Peyer's patch (tissue), 4 donors: ENCODE results near the gene PDE4D.

Experiments used
- POLR2A ChIP-seq, 2 donors: fragments of 450-650 bp; IDR thresholded peaks; one replicate each; pipeline ENCODE4 v1.5.1; 2017; ENCODE audit warnings: antibody characterized with exemption in 2 of 2, mild to moderate bottlenecking in 2 of 2, moderate library complexity in 2 of 2
- TF ChIP-seq, protein P1 (sequence below), 6 experiments: fragments of 450-650 bp in 4 of 6; fragments of 200-600 bp in 2 of 6; sonication (generic) in 1 of 6; IDR thresholded peaks; one replicate each; pipeline ENCODE4 v1.5.1; 2017 to 2019; ENCODE audit warnings: antibody characterized with exemption in 6 of 6, mild to moderate bottlenecking in 3 of 6, moderate library complexity in 1 of 6

DNA sequence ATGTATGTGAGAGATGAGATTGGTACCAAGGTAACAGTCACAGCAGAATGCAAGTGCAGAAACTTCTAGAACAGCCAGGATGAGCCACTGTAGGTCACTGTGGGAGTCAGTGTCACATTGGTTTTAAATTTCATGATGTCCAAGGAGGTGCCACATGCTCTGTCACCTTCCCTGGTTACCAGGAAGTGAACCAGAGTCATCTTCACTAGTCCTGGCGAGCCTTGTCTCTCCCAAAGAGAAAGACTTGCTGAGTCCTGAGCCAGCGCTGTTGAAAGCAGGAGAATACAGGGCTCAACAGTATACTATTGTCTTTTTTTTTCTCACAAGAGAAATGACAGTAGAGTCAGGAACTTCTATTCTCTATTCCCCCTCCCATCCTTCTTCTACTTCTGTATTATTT lies 695.2 kb downstream of the PDE4D start:
- TF ChIP-seq, protein P1, sequence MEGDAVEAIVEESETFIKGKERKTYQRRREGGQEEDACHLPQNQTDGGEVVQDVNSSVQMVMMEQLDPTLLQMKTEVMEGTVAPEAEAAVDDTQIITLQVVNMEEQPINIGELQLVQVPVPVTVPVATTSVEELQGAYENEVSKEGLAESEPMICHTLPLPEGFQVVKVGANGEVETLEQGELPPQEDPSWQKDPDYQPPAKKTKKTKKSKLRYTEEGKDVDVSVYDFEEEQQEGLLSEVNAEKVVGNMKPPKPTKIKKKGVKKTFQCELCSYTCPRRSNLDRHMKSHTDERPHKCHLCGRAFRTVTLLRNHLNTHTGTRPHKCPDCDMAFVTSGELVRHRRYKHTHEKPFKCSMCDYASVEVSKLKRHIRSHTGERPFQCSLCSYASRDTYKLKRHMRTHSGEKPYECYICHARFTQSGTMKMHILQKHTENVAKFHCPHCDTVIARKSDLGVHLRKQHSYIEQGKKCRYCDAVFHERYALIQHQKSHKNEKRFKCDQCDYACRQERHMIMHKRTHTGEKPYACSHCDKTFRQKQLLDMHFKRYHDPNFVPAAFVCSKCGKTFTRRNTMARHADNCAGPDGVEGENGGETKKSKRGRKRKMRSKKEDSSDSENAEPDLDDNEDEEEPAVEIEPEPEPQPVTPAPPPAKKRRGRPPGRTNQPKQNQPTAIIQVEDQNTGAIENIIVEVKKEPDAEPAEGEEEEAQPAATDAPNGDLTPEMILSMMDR (IDR thresholded peaks at IDR 0.05) = no peak
- TF ChIP-seq POLR2A (IDR thresholded peaks at IDR 0.05) = no peak
